ENCODE results near the gene HRH1. TPM values are rescaled to one million over a fixed set of nuclear protein-coding genes. Genes with fewer than 3 reads are reported as not detected.

HRH1 gene
- total RNA-seq, 1 donor from 2014 or later = not detected

GRCh38 chr3:11143476-11143875, 10.8 kb upstream of the HRH1 start:
- TF ChIP-seq CTCF (IDR thresholded peaks at IDR 0.05; ENCODE audit: partially characterized antibody, unreplicated experiment) = no peak
- no peak for DNase-seq
- peaks cover 5% of the 10 kb centered on the region for H3K27me3 Mint-ChIP-seq (ENCODE audit: unreplicated experiment)
- no peak overlapping the region for H3K4me3 Mint-ChIP-seq (ENCODE audit: unreplicated experiment)
- H3K4me1 Mint-ChIP-seq (ENCODE audit: low read depth, unreplicated experiment) = no peaks in the 10 kb centered on the region
- H3K27ac Mint-ChIP-seq (ENCODE audit: unreplicated experiment) = no peak overlapping the region
- peaks cover 10% of the 10 kb centered on the region for H3K36me3 Mint-ChIP-seq (ENCODE audit: unreplicated experiment)
- no peaks in the 10 kb centered on the region for H3K9me3 Mint-ChIP-seq (ENCODE audit: unreplicated experiment)

DNA sequence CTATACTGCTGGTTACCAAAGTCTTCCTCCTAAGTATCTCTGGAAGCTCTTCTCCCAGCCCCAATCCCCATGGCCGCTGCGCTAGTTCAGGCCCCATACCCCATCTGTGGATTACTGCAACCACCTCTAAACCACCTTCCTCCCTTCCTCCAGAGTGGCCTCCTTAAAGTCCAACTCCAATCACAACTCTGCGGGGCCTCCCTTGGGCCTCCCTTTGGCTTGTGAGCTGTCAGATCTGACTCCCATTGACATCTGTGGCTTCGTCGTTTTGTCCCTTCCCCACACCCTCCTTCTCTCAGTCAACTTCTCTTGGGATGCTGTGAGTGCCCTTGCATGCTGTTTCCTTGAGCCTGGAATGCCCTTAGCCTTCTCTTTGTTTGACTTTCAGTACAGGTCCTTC, 9.3 kb upstream of the HRH1 start:
- H3K4me3 Mint-ChIP-seq (ENCODE audit: unreplicated experiment) = no peak overlapping the region

GRCh38 chr3:11145888-11146287, 8.4 kb upstream of the HRH1 start:
- Mint-ChIP-seq H3K27me3 (ENCODE audit: unreplicated experiment) (peaks cover 2% of the 10 kb centered on the region), H3K4me1 (ENCODE audit: low read depth, unreplicated experiment) (no peaks in the 10 kb centered on the region), H3K9me3 (ENCODE audit: unreplicated experiment) (no peaks in the 10 kb centered on the region), H3K27ac (ENCODE audit: unreplicated experiment) (no peak overlapping the region), H3K36me3 (ENCODE audit: unreplicated experiment) (peaks cover 10% of the 10 kb centered on the region), H3K4me3 (ENCODE audit: unreplicated experiment) (no peak overlapping the region)
- DNase-seq = no peak
- no peak for TF ChIP-seq CTCF (IDR thresholded peaks at IDR 0.05; ENCODE audit: partially characterized antibody, unreplicated experiment)

More for the DNA sequence above, 9.3 kb upstream of the HRH1 start:
- TF ChIP-seq CTCF (IDR thresholded peaks at IDR 0.05; ENCODE audit: partially characterized antibody, unreplicated experiment) = no peak
- Mint-ChIP-seq H3K27ac (ENCODE audit: unreplicated experiment) (no peak overlapping the region), H3K27me3 (ENCODE audit: unreplicated experiment) (peaks cover 5% of the 10 kb centered on the region), H3K9me3 (ENCODE audit: unreplicated experiment) (no peaks in the 10 kb centered on the region), H3K4me1 (ENCODE audit: low read depth, unreplicated experiment) (no peaks in the 10 kb centered on the region), H3K36me3 (ENCODE audit: unreplicated experiment) (peaks cover 10% of the 10 kb centered on the region)
- no peak for DNase-seq

DNA sequence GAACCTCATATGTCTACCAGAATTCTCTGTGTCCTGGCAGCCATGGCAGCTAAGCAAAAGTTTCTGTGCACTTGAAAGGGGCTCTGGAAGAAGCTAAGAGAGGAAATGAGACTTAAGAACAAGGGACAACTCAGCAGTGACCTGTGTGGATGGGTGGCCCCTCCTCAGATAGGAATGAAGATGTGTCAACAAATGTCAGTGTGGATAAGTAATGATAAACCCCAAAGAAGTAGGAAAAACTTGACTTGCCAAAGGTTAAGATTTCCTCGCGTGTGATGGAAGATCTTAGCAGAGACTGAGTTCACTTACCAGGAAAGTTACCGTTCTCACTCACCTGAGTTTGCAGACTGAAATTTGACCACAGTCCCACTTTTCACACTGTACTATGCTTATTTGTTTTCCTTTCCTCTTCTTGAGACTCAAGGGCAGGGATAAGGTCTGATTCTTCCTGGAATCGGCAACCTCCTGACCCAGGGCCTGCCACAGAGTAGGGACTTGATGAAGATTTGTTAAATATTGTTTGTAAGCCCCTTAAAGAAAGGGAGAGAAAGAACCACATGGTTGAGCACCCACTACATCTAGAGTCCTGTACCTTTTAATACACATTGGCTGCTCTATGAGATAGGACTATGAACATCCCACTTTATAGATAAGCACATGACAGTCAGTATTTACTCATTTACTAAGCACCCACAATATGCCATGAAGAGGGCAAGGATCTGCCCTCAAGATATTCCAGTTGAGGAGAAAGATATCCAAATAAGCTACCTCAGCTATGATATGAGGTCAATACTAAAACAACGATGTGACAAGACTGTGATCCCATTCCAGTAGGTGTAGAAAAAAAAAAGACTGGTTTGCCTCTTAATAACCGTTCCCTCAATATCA, 7.3 kb upstream of the HRH1 start:
- Mint-ChIP-seq H3K36me3 (ENCODE audit: unreplicated experiment) (peaks cover 10% of the 10 kb centered on the region), H3K4me3 (ENCODE audit: unreplicated experiment) (no peak overlapping the region), H3K4me1 (ENCODE audit: low read depth, unreplicated experiment) (no peaks in the 10 kb centered on the region), H3K27ac (ENCODE audit: unreplicated experiment) (no peak overlapping the region), H3K27me3 (ENCODE audit: unreplicated experiment) (peaks cover 2% of the 10 kb centered on the region), H3K9me3 (ENCODE audit: unreplicated experiment) (no peaks in the 10 kb centered on the region)
- TF ChIP-seq CTCF (IDR thresholded peaks at IDR 0.05; ENCODE audit: partially characterized antibody, unreplicated experiment) = no peak
- no peak for DNase-seq

DNA sequence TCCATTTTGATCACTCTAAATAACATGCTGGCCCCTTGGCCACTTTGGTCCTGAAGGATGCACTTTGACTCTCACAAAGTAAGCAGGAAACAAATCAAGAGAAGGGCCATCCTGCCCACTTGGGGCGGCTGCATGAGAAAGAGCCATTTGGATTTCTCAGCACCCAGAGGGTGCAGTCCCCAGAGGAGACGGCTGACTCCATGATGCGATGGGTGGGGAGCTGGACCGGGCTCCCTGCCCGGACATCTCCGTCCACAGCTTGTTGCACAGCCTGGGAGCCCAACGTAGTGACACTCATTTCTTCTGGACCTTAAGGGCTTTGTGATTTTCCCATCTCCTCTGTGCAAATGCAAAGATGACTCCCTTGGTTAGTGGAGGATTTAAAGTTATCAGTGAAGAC, 4.0 kb upstream of the HRH1 start:
- Mint-ChIP-seq H3K27me3 (ENCODE audit: unreplicated experiment) (peaks cover 4% of the 10 kb centered on the region), H3K36me3 (ENCODE audit: unreplicated experiment) (peaks cover 6% of the 10 kb centered on the region)

More for the DNA sequence above, 4.0 kb upstream of the HRH1 start:
- H3K4me3 Mint-ChIP-seq (ENCODE audit: unreplicated experiment) = no peak overlapping the region
- no peak for TF ChIP-seq CTCF (IDR thresholded peaks at IDR 0.05; ENCODE audit: partially characterized antibody, unreplicated experiment)
- DNase-seq = no peak
- H3K27ac Mint-ChIP-seq (ENCODE audit: unreplicated experiment) = no peak overlapping the region
- no peaks in the 10 kb centered on the region for H3K4me1 Mint-ChIP-seq (ENCODE audit: low read depth, unreplicated experiment)
- peaks cover 2% of the 10 kb centered on the region for H3K9me3 Mint-ChIP-seq (ENCODE audit: unreplicated experiment)

Data from glutamatergic neuron (in vitro differentiated cells).